Adrenal gland (tissue), 12 donors: ENCODE results near the gene KCTD2. TPM values are rescaled to one million over a fixed set of nuclear protein-coding genes. Genes with fewer than 3 reads are reported as not detected.
A peak's percentile ranks its signal among the peaks of the same experiment; 100 is the strongest.

Experiments
- DNase-seq, 7 donors: peaks; one replicate each; pipeline ENCODE4 v3.0.0-alpha.2; 2019 to 2020
- H3K27ac ChIP-seq, 5 donors: fragments of 200-600 bp; sonication (generic) in 4 of 5; 1 replicate in 3 of 5; 2 replicates in 2 of 5; pipeline versions ENCODE4 v1.5.1 to v1.8.0; 2016 to 2020; ENCODE audit warnings: mild to moderate bottlenecking in 1 of 5
- H3K27me3 ChIP-seq: fragments of 200-600 bp; 2 replicates; pipeline ENCODE4 v1.8.0; 2021
- H3K36me3 ChIP-seq, 2 donors: fragments of 200-600 bp; replicated peaks in 1 of 2; 1 replicate in 1 of 2; 2 replicates in 1 of 2; pipeline versions ENCODE4 v1.5.1 to v1.8.0; 2018 to 2022
- H3K4me1 ChIP-seq, 2 donors: fragments of 200-600 bp; replicated peaks in 1 of 2; 1 replicate in 1 of 2; 2 replicates in 1 of 2; pipeline versions ENCODE4 v1.5.1 to v1.8.0; 2018 to 2021
- H3K4me3 ChIP-seq, 4 donors: fragments of 200-600 bp; sonication (generic) in 3 of 4; one replicate each; pipeline ENCODE4 v1.5.1; 2016 to 2018
- H3K9me3 ChIP-seq, 3 donors: fragments of 200-600 bp; sonication (generic) in 1 of 3; replicated peaks in 1 of 3; 1 replicate in 2 of 3; 2 replicates in 1 of 3; pipeline versions ENCODE4 v1.5.1 to v1.8.0; 2016 to 2021
- CTCF ChIP-seq, 6 experiments: fragments of 450-650 bp in 4 of 6; fragments of 200-600 bp in 2 of 6; sonication (generic) in 1 of 6; IDR thresholded peaks; 1 replicate in 5 of 6; 2 replicates in 1 of 6; pipeline versions ENCODE4 v1.5.1 to v1.8.0; 2016 to 2021; ENCODE audit warnings: antibody characterized with exemption in 6 of 6, mild to moderate bottlenecking in 2 of 6, moderate library complexity in 1 of 6
- POLR2A ChIP-seq, 2 donors: fragments of 450-650 bp; IDR thresholded peaks; one replicate each; pipeline ENCODE4 v1.6.1; 2017; ENCODE audit warnings: antibody characterized with exemption in 2 of 2, mild to moderate bottlenecking in 2 of 2, moderate library complexity in 1 of 2
- WGBS, 4 donors: extraction: QIAGEN DNeasy Blood & Tissue Kit in 2 of 4; methylation state at CpG; one replicate each; pipeline versions ENCODE4 v1.1.5 to v1.1.7; 2013 to 2017; 5-methylcytosine and 5-hydroxymethylcytosine counted together
- intact Hi-C, 2 donors: fragments of 100-400 bp; cut with DNase I; formaldehyde crosslinking; loops; one replicate each; pipeline versions ENCODE4 v1.14.1 to v1.15.0; 2022 to 2023
- polyA plus RNA-seq, 3 donors: library from polyadenylated mRNA; stranded (reverse); fragments of 200-250 nt in 2 of 3; fragments of 350-450 nt in 1 of 3; fragmentation: Illumina TruSeq in 1 of 3; extraction: RNeasy Lipid Tissue Mini Kit (QIAGEN cat#74804) in 1 of 3; gene quantifications; one replicate each; pipeline ENCODE4 v1.2.3, GENCODE V29; 2013 to 2014
- total RNA-seq, 9 donors: library from RNA; depleted of rRNA in 4 of 9; stranded (reverse); fragments of >200 nt in 4 of 9; fragments of 120-200 nt in 1 of 9; fragmentation: NEBNext Ultra II Directional in 1 of 9; extraction: Animal tissue kit (Norgen Biotek cat#: 25700) in 1 of 9; gene quantifications; one replicate each; pipeline versions ENCODE4 v1.1.0 to v1.2.4, GENCODE V29; 2013 to 2023
- donor health status: healthy with polysubstance abuse.
- donor health status: Bipolar disorder and iron deficiency.
- donor health status: DM: yes; HTN: yes; CAD: no.
- donor health status: DM: no; HTN: no; CAD: no.
- donor health status: DM: no; HTN: no; CAD: no.
- donor health status: DM: yes; HTN: yes; CAD: no.

The KCTD2 gene
- total and polyA plus RNA-seq, 12 donors, result 20.6 to 52.4 (median 40.5) TPM

- Histone ChIP-seq H3K4me1 (peaks cover 14 to 24% of the 10 kb centered on the region in 2 donors), H3K27ac (peak overlapping the region in 4 of 5 donors; percentile 31 to 98 (median 70)), H3K4me3 (peak overlapping the region in 1 of 4 donors; percentile 78), H3K36me3 (peaks cover 0 to 29% of the 10 kb centered on the region in 2 donors), H3K9me3 (no peaks in the 10 kb centered on the region), H3K27me3 (no peaks in the 10 kb centered on the region)
- peak; percentile 41 to 79 (median 73) for DNase-seq
- TF ChIP-seq POLR2A (IDR thresholded peaks at IDR 0.05), result peak in 1 of 2 donors; percentile 39
- TF ChIP-seq CTCF (IDR thresholded peaks at IDR 0.05), result no peak
- 16 to 27% (median 25%) methylated on average over 5 of the region's 5 CpGs for WGBS, 4 donors
- intact Hi-C loops, result no loop called here
Measured at GRCh38 chr17:75048249-75048878, 1.3 kb downstream of the KCTD2 start.

GRCh38 chr17:75049057-75049456, 2.0 kb downstream of the KCTD2 start:
- H3K36me3 ChIP-seq, result peaks cover 0 to 36% of the 10 kb centered on the region in 2 donors
- H3K4me3 ChIP-seq, result no peak overlapping the region
- WGBS, 4 donors, result 94 to 98% (median 94%) methylated on average over 5 of the region's 5 CpGs
- peaks cover 14 to 24% of the 10 kb centered on the region in 2 donors for H3K4me1 ChIP-seq
- H3K27ac ChIP-seq, result peak overlapping the region in 3 of 5 donors; percentile 30 to 98 (median 43)
- no peak for DNase-seq
- intact Hi-C loops, result no loop called here
- no peaks in the 10 kb centered on the region for H3K9me3 ChIP-seq
- TF ChIP-seq CTCF (IDR thresholded peaks at IDR 0.05) (no peak), POLR2A (IDR thresholded peaks at IDR 0.05) (no peak)
- H3K27me3 ChIP-seq, result no peaks in the 10 kb centered on the region

GRCh38 chr17:75049706-75050105, 2.7 kb downstream of the KCTD2 start:
- no peaks in the 10 kb centered on the region for H3K27me3 ChIP-seq
- no peak overlapping the region for H3K4me3 ChIP-seq
- DNase-seq, result no peak
- no peaks in the 10 kb centered on the region for H3K9me3 ChIP-seq
- H3K4me1 ChIP-seq, result peaks cover 14 to 24% of the 10 kb centered on the region in 2 donors
- intact Hi-C loops, result loop anchor here in 1 of 2 donors (10.0 kb wide), 2 partner anchors 55 to 135 kb away; partner anchors contain the start of genes ARMC7 and SUMO2
- peaks cover 0 to 41% of the 10 kb centered on the region in 2 donors for H3K36me3 ChIP-seq
- TF ChIP-seq POLR2A (IDR thresholded peaks at IDR 0.05) (no peak), CTCF (IDR thresholded peaks at IDR 0.05) (no peak)
- H3K27ac ChIP-seq, result no peak overlapping the region

- Histone ChIP-seq H3K27me3 (no peaks in the 10 kb centered on the region), H3K36me3 (peaks cover 0 to 58% of the 10 kb centered on the region in 2 donors), H3K27ac (no peak overlapping the region), H3K4me1 (peaks cover 9 to 16% of the 10 kb centered on the region in 2 donors), H3K4me3 (no peak overlapping the region), H3K9me3 (no peaks in the 10 kb centered on the region)
- no peak for DNase-seq
- intact Hi-C loops, result loop anchor here in 1 of 2 donors (10.0 kb wide), 2 partner anchors 53 to 133 kb away; partner anchors contain the start of genes ARMC7 and SUMO2
- TF ChIP-seq CTCF (IDR thresholded peaks at IDR 0.05), result no peak
- no peak for TF ChIP-seq POLR2A (IDR thresholded peaks at IDR 0.05)
- WGBS, 4 donors, result 50 to 69% (median 60%) methylated on average over 2 of the region's 2 CpGs
Measured at GRCh38 chr17:75051941-75052340, 4.9 kb downstream of the KCTD2 start.
